GM18858 (cell line): ENCODE measurements around the gene XAB2.

ENCODE experiments used
- ATAC-seq: cut with Tn5 transposase; IDR thresholded peaks from one replicate; pipeline ENCODE4 v1.9.1; 2021; ENCODE audit not compliant: unreplicated experiment

The XAB2 gene

DNA sequence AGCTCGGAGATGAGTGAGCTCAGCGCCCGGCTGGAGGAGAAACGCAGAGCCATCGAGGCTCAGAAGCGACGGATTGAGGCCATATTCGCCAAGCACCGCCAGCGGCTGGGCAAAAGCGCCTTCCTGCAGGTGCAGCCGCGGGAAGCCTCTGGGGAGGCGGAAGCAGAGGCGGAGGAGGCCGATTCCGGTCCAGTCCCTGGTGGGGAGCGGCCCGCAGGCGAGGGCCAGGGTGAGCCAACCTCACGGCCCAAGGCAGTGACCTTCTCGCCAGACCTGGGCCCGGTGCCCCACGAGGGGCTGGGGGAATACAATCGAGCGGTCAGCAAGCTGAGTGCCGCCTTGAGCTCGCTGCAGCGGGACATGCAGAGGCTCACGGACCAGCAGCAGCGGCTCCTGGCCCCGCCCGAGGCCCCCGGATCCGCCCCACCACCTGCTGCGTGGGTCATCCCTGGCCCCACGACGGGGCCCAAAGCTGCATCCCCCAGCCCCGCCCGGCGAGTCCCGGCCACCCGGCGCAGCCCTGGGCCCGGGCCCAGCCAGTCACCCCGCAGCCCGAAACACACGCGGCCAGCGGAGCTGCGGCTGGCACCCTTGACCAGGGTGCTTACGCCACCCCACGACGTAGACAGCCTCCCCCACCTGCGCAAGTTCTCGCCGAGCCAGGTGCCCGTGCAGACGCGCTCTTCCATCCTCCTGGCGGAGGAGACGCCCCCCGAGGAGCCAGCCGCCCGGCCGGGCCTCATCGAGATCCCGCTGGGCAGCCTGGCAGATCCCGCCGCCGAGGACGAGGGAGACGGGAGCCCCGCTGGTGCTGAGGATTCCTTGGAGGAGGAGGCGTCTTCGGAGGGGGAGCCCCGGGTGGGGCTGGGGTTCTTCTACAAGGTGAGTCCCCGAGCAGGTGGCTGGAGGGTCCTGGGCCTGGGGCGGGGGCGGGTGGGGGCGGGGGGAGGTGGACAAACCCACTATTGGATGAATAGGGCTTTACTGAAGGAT, 16.8 kb downstream of the XAB2 start:
- ATAC-seq: no peak

- no peak for ATAC-seq
Observed at GRCh38 chr19:7611541-7612279, 17.6 kb downstream of the XAB2 start.

DNA sequence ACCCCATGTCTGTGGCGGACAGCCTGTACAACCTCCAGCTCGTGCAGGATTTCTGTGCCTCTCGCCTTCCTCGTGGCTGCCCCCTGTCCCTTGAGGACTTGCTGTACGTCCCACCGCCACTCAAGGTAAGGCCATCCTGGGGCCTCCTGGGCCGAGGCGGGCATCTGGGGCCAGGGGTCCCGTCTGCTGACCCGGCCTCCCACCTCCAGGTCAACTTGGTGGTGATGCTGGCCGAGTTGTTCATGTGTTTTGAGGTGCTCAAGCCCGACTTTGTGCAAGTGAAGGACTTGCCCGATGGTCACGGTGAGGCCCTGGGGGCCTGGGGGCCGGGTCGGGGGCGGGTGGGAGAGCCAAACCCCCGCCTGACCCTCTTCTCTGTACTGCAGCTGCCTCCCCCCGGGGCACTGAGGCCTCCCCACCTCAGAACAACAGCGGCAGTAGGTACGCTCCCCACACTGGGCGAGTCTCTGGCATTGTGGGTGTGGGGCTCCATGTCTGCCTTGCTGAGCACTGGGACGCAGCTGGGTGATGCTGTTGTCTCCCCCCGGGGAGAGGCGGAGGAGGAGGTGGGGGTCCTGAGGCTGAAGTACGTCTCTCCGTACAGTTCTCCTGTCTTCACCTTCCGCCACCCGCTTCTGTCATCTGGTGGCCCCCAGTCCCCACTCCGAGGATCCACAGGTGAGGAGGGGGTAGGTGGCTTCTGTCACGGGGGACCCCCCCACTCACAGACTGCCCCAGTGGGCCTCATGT, 18.7 kb downstream of the XAB2 start:
- ATAC-seq: no peak

DNA sequence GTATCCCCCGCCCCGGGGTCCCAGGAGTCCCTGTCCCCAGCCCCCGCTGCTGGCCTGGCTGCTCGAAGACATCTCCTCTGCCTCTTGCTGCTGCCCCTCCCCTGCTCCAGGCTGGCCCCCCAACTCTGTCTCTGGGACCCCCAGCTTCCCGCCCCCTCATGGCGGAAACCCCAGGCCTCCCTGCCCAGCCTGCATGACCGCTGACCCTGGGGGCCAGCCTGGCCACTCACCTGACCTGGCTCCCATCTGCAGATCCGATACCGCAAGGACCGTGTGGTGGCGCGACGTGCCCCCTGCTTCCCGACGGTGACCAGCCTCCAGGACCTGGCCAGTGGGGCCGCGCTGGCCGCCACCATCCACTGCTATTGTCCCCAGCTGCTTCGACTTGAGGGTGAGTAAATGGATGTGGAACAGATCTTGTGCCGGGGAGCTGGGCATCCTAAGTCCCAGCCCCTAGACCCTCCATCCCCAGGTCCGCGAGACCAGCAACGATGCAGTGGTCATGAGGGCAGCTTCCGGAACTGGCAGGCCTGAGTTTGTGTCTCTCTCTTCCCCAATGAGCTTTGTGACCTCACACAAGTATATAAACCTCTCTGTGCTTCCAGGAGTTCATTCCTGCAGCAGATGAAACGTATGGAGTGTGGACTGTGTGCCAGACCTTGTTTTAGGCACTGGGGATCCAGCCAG, 21.3 kb downstream of the XAB2 start:
- no peak for ATAC-seq

- no peak for ATAC-seq
Observed at GRCh38 chr19:7607212-7607873, 22.0 kb downstream of the XAB2 start.

- no peak for ATAC-seq
Observed at GRCh38 chr19:7606289-7606688, 23.1 kb downstream of the XAB2 start.

- no peak for ATAC-seq
Observed at GRCh38 chr19:7605490-7606222, 23.7 kb downstream of the XAB2 start.

GRCh38 chr19:7603919-7604318, 25.4 kb downstream of the XAB2 start:
- no peak for ATAC-seq

DNA sequence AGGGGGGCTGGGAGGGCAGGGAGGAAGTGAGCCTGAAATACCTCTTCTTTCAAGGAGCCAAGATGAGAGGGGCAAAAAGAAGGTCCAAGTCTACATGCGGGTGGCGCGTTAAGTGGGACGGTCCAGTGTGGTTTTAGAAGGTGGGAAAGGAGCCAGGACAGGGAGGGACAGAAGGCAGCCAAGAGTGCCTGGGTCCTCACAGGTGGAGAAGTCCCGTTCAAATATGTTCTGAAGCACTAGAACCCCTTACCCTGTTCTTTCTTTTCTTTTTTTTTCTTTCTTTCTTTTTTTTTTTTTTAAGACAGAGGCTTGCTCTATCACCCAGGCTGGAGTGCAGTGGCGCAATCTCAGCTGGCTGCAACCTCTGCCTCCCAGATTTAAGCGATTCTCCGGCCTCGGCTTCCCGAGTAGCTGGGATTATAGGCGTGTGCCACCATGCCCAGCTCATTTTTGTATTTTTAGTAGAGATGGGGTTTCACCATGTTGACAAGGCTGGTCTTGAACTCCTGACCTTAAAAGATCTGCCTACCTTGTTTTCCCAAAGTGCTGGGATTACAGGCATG, 26.3 kb downstream of the XAB2 start:
- ATAC-seq: no peak

DNA sequence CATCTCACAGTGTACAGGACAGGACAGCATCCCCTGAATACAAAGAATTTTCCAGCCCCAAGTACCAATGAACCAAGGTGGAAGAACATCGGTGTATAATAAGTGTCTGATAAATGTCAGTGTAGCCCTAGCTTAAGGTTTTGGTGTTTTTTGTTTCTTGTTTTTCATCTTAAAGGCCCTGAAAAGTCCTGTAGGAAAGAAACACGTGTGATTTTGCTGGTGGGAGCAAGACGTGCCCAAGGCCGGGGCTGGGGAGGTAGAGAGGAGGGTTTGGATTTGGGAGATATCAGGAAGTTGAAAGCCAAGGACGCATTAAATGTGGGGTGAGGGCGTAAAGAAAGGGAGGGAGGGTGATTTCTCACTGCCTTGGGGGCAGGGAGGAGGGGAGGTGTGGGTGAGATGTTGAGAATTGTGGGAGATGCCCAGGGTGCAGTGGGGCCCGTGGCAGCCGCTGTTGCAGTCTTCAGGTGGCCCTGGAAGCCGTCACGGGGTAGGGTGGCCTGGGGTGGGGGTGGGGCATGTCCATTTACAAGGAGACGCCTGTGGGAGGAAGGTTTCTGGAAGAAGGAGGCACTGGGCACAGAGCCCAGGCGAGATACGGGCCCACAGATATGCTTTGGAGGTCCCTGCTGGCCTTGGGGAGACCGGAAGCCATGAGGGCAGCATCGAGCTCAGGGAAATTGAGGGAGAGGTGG, 27.0 kb downstream of the XAB2 start:
- ATAC-seq: no peak

- no peak for ATAC-seq
Observed at GRCh38 chr19:7600721-7601120, 28.6 kb downstream of the XAB2 start.

DNA sequence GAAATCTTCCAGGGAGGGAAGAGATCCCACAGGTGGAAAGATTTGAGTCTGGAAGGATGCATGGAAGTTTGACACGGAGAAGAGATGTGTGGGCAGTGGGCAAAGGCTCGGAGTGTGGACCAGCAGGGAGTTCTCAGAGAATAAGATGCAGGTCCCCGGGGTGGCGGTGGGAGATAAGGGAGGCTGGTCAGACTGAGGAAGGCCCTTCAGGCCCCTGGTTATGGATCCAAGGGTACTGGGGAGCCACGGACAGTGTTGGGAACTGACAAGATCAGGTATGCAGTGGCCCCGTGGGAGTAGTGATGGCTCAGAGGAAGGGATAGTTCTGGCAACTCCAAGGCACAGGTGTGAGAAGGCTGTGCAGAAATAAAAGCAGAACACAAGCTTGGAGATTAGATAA, 31.2 kb downstream of the XAB2 start:
- no peak for ATAC-seq

DNA sequence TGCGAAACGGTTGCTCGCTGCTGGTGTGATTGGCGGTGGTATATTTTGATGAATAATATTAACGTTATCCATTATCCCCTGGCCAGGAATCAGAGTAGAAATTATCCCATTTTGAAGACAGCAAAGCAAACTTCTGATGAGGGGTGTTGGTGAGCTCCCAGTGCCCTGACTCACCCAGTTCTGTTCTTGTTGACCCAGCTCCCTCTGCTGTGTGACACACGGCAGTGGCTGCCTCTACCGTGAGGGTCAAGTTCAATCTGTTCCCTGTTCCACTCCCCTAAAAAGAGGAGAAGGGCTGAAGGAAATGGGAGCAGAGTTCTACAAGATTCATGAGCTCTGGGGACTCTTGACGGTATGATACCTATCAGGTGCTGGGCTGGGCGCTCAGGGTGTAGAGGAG, 31.7 kb downstream of the XAB2 start:
- ATAC-seq: no peak

DNA sequence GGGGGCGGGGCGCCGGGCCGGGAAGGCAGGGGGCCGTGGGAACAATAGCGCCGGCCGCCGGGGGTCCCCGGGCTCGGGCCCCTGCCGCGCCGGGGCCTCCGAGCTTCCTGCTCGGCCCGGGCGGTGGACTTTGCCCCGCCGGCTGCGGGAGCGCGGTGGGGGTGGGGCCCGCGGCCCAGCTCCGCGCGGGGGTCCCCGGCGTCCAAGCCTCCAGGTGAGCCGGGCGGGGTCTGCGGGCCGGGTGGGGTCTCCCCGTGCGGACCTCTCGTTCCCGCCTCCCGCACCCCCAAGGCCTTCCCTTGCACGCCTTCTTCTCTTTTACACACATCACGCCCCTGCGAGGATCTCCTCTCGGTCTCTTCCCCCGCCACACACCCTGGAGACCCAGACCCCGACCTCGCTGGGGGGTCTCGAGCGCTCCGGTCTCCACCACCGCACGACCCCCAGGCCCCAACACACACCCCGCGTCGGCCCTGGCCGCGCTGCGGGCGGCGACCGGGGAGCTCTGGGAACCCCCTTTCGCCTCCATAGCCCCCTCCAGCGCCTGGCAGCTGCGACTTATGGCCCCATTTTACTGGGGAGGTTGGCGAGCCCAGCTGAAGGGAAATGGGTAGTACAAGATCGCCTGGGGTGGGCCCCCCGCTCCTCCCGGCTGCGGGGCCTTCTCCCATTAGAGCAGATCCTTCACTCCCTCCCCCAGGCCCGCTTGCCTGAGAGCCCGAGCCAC, 33.0 kb downstream of the XAB2 start:
- no peak for ATAC-seq

DNA sequence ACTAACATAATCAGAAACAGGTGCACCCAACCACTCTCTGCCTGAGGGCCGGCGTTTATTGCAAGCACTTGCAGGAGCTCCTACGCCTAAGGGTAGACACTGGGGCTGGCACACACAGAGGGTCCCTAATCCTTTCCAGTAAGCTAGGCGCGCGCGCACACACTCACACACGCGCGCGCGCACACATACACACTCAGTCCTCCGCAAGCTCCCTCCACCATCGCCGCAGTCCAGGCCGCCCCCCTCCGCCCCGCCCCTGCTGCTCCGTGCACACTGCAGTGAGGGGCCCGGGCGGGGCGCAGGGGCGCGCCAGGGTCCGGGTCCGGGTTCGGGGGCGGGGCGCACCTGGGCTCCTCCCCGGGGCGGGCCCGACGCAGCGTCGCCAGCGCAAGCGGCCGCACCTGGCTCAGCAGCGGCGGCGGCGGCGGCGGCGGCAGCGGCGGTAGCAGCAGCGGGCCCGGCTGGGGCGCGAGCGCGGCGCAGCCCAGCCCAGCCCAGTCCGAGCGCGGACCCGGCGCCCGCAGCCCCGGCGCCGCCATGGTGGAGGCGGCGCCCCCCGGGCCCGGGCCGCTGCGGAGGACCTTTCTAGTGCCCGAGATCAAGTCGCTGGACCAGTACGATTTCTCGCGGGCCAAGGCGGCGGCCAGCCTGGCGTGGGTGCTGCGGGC, 33.7 kb downstream of the XAB2 start, which contains the start of gene CAMSAP3:
Gene CAMSAP3, plus strand, starts transcription at position 398 of the 668 bp plus-strand sequence. Its CDS starts 140 bp downstream, at position 538.
- no peak for ATAC-seq

DNA sequence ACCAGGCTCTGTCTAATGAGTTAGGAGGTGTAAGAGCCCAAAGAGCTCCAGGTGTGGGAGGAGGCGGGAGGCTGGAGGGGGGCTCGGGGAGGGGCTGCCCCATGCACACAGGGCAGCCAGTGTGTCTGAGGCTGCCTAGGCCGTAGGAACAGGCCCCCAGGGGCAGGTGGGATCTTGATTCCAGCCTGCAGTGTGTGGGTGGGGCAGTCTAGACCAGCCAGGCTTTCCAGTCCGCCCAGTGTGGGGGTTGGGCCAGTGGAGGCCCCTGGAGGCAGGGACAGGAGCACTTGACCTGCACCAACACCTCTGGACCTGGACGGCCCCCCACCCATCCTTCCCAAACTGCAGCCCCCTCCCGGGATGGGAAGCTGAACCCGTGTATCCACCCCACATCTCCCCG, 39.1 kb downstream of the XAB2 start:
- ATAC-seq: no peak

DNA sequence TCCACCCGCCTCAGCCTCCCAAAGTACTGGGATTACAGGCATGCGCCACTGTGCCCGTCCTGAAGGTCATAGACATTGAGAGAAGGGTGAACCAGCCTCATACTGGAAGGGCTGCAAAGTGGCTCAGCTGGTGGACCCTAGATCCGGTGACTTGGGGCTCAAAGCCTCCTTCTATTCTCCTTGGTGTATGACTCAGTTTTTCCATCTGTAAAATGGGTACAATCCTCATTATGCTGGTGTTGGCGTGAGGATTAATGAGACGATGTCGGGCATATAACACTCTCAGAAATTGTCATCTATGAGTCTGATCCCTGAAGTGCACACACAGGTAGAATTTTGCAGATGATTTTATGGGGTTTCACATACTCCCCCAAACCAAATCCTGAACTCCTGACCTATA, 39.5 kb downstream of the XAB2 start:
- ATAC-seq: no peak
